HepG2 (cell line): ENCODE data around the gene SLC35B2. TPM values are rescaled to one million over a fixed set of nuclear protein-coding genes. Genes with fewer than 3 reads are reported as not detected.

Experiments used
- CCDC6 ChIP-seq: sonication (generic); formaldehyde crosslinking; IDR thresholded peaks from 2 replicates; pipeline ENCODE4 v1.8.1; 2022; ENCODE audit warnings: mild to moderate bottlenecking, missing genetic modification reagents, moderate library complexity
- E2F2 ChIP-seq: sonication (generic); formaldehyde crosslinking; IDR thresholded peaks from 2 replicates; pipeline ENCODE4 v1.4.0; 2020; ENCODE audit warnings: missing genetic modification reagents, borderline replicate concordance
- MTA3 ChIP-seq: sonication (generic); formaldehyde crosslinking; IDR thresholded peaks from 2 replicates; pipeline ENCODE4 v1.4.0; 2020; ENCODE audit warnings: missing genetic modification reagents
- NCOR1 ChIP-seq: fragments of 200-600 bp; sonication (generic); IDR thresholded peaks from 2 replicates; pipeline ENCODE4 v1.7.0; 2017; ENCODE audit warnings: antibody characterized with exemption, low read length, borderline replicate concordance
- ZFP82 ChIP-seq: sonication (generic); formaldehyde crosslinking; IDR thresholded peaks from 2 replicates; pipeline ENCODE4 v1.5.1; 2020; ENCODE audit warnings: mild to moderate bottlenecking, missing genetic modification reagents, borderline replicate concordance
- ZNF207 ChIP-seq: fragments of 450-650 bp; IDR thresholded peaks from 2 replicates; pipeline ENCODE4 v1.6.1; 2016; ENCODE audit warnings: antibody characterized with exemption, borderline replicate concordance
- ZNF354B ChIP-seq: sonication (generic); formaldehyde crosslinking; IDR thresholded peaks from 2 replicates; pipeline ENCODE4 v1.8.0; 2022; ENCODE audit warnings: mild to moderate bottlenecking, missing genetic modification reagents
- ZNF496 ChIP-seq: sonication (generic); formaldehyde crosslinking; IDR thresholded peaks from 2 replicates; pipeline ENCODE4 v1.8.1; 2023; ENCODE audit warnings: mild to moderate bottlenecking, moderate library complexity, missing genetic modification reagents; ENCODE audit not compliant: insufficient replicate concordance
- ZNF766 ChIP-seq: sonication (generic); formaldehyde crosslinking; IDR thresholded peaks from 2 replicates; pipeline ENCODE4 v1.5.0; 2020; ENCODE audit warnings: missing genetic modification reagents, borderline replicate concordance
- polyA plus RNA-seq, 8 experiments: library from polyadenylated mRNA; depleted of rRNA in 3 of 8; stranded (reverse) in 7 of 8; unstranded in 1 of 8; fragments of >200 nt; fragmentation: Illumina TruSeq in 4 of 8; extraction: Trizol in 4 of 8; gene quantifications; 2 replicates each; pipeline versions ENCODE4 v1.2.1 to v1.2.3, GENCODE V29; 2011 to 2016; ENCODE audit warnings: low read depth in 4 of 8, missing spikeins in 1 of 8, mixed read lengths in 1 of 8; ENCODE audit not compliant: insufficient read depth in 1 of 8
- total RNA-seq, 5 experiments: library from RNA; depleted of rRNA; stranded (reverse); fragments of >200 nt; fragmentation: Illumina TruSeq; extraction: Trizol; gene quantifications; 2 replicates each; pipeline ENCODE4 v1.2.3, GENCODE V29; 2016; ENCODE audit warnings: low read depth in 1 of 5
- TF ChIP-seq, protein P1 (sequence below): sonication (generic); formaldehyde crosslinking; conservative IDR thresholded peaks from 2 replicates; pipeline ENCODE4 v1.4.0; 2020; ENCODE audit warnings: mild to moderate bottlenecking, missing genetic modification reagents, moderate library complexity
- TF ChIP-seq, protein P2 (sequence below): sonication (generic); formaldehyde crosslinking; IDR thresholded peaks from 2 replicates; pipeline ENCODE4 v1.4.0; 2020; ENCODE audit warnings: missing genetic modification reagents
- TF ChIP-seq, protein P3 (sequence below): sonication (generic); formaldehyde crosslinking; IDR thresholded peaks from 2 replicates; pipeline ENCODE4 v1.8.1; 2022; ENCODE audit warnings: mild to moderate bottlenecking, missing genetic modification reagents
- TF ChIP-seq, protein P4 (sequence below): sonication (generic); formaldehyde crosslinking; IDR thresholded peaks from 2 replicates; pipeline ENCODE4 v1.4.0; 2020; ENCODE audit warnings: missing genetic modification reagents
- TF ChIP-seq, protein P5 (sequence below): sonication (generic); formaldehyde crosslinking; IDR thresholded peaks from 2 replicates; pipeline ENCODE4 v1.4.0; 2020; ENCODE audit warnings: missing genetic modification reagents, borderline replicate concordance

Gene SLC35B2
- total and polyA plus RNA-seq, 2 of the 13 experiments (the other 11 are each of a cell fraction or from before 2014, with no cell fraction given): 61.1 to 148 TPM

DNA sequence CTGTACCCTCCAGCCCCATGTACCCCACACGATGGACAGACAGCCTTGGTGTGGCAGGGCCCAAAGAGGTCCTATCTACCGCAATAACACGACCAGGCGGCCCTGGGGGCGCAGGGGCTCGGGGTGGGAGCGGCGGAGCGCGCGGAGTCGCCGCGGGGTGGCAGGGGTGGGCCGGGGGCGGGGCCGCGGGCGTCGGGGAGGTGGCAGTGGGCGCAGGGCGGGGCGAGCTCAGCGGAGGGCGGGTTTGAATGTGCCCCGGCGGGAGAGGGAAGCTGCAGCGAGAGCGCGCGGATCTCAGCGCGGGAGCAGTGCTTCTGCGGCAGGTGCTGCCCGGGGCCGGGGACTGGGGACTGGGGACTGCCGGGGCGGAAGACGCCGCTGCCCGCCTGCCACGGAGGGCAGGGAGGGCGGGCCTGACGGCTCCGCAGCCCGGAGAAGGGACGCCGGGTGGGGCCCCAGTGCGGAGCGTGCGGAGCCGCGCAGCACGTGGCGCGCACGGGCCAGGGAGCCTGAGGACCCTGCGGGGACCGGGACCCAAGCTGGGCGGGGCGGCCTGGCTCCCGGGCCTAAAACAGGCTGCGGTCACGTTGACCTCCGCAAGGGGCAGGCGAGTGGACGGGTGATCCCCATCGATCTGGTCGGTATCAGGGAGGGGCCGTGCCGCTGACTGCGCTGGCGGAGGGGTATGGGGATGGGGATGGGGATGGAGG is 33.9 kb downstream of the SLC35B2 start, which contains the start of gene SLC29A1 (continued):
- TF ChIP-seq, protein P1, sequence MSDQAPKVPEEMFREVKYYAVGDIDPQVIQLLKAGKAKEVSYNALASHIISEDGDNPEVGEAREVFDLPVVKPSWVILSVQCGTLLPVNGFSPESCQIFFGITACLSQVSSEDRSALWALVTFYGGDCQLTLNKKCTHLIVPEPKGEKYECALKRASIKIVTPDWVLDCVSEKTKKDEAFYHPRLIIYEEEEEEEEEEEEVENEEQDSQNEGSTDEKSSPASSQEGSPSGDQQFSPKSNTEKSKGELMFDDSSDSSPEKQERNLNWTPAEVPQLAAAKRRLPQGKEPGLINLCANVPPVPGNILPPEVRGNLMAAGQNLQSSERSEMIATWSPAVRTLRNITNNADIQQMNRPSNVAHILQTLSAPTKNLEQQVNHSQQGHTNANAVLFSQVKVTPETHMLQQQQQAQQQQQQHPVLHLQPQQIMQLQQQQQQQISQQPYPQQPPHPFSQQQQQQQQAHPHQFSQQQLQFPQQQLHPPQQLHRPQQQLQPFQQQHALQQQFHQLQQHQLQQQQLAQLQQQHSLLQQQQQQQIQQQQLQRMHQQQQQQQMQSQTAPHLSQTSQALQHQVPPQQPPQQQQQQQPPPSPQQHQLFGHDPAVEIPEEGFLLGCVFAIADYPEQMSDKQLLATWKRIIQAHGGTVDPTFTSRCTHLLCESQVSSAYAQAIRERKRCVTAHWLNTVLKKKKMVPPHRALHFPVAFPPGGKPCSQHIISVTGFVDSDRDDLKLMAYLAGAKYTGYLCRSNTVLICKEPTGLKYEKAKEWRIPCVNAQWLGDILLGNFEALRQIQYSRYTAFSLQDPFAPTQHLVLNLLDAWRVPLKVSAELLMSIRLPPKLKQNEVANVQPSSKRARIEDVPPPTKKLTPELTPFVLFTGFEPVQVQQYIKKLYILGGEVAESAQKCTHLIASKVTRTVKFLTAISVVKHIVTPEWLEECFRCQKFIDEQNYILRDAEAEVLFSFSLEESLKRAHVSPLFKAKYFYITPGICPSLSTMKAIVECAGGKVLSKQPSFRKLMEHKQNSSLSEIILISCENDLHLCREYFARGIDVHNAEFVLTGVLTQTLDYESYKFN: peak; percentile 56; the same call in 1 of the 2 replicates
- TF ChIP-seq, protein P2, sequence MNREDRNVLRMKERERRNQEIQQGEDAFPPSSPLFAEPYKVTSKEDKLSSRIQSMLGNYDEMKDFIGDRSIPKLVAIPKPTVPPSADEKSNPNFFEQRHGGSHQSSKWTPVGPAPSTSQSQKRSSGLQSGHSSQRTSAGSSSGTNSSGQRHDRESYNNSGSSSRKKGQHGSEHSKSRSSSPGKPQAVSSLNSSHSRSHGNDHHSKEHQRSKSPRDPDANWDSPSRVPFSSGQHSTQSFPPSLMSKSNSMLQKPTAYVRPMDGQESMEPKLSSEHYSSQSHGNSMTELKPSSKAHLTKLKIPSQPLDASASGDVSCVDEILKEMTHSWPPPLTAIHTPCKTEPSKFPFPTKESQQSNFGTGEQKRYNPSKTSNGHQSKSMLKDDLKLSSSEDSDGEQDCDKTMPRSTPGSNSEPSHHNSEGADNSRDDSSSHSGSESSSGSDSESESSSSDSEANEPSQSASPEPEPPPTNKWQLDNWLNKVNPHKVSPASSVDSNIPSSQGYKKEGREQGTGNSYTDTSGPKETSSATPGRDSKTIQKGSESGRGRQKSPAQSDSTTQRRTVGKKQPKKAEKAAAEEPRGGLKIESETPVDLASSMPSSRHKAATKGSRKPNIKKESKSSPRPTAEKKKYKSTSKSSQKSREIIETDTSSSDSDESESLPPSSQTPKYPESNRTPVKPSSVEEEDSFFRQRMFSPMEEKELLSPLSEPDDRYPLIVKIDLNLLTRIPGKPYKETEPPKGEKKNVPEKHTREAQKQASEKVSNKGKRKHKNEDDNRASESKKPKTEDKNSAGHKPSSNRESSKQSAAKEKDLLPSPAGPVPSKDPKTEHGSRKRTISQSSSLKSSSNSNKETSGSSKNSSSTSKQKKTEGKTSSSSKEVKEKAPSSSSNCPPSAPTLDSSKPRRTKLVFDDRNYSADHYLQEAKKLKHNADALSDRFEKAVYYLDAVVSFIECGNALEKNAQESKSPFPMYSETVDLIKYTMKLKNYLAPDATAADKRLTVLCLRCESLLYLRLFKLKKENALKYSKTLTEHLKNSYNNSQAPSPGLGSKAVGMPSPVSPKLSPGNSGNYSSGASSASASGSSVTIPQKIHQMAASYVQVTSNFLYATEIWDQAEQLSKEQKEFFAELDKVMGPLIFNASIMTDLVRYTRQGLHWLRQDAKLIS (CRISPR knock-in tag): no peak
- TF ChIP-seq ZNF766: peak; percentile 96
- no peak for TF ChIP-seq ZNF496 (CRISPR knock-in tag)
- TF ChIP-seq MTA3 (CRISPR knock-in tag): no peak
- no peak; the same call in 1 of the 2 replicates for TF ChIP-seq ZFP82
- TF ChIP-seq ZNF207: no peak
- TF ChIP-seq, protein P3, sequence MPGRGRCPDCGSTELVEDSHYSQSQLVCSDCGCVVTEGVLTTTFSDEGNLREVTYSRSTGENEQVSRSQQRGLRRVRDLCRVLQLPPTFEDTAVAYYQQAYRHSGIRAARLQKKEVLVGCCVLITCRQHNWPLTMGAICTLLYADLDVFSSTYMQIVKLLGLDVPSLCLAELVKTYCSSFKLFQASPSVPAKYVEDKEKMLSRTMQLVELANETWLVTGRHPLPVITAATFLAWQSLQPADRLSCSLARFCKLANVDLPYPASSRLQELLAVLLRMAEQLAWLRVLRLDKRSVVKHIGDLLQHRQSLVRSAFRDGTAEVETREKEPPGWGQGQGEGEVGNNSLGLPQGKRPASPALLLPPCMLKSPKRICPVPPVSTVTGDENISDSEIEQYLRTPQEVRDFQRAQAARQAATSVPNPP (CRISPR knock-in tag): 0 out of 2 replicates have a peak, but pooled peaks have one; percentile 64
- TF ChIP-seq NCOR1: no peak
- TF ChIP-seq CCDC6 (CRISPR knock-in tag): no peak
- no peak for TF ChIP-seq ZNF354B (CRISPR knock-in tag)
- TF ChIP-seq, protein P4, sequence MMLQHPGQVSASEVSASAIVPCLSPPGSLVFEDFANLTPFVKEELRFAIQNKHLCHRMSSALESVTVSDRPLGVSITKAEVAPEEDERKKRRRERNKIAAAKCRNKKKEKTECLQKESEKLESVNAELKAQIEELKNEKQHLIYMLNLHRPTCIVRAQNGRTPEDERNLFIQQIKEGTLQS (CRISPR knock-in tag): peak; percentile 47; the same call in 1 of the 2 replicates
- TF ChIP-seq, protein P5, sequence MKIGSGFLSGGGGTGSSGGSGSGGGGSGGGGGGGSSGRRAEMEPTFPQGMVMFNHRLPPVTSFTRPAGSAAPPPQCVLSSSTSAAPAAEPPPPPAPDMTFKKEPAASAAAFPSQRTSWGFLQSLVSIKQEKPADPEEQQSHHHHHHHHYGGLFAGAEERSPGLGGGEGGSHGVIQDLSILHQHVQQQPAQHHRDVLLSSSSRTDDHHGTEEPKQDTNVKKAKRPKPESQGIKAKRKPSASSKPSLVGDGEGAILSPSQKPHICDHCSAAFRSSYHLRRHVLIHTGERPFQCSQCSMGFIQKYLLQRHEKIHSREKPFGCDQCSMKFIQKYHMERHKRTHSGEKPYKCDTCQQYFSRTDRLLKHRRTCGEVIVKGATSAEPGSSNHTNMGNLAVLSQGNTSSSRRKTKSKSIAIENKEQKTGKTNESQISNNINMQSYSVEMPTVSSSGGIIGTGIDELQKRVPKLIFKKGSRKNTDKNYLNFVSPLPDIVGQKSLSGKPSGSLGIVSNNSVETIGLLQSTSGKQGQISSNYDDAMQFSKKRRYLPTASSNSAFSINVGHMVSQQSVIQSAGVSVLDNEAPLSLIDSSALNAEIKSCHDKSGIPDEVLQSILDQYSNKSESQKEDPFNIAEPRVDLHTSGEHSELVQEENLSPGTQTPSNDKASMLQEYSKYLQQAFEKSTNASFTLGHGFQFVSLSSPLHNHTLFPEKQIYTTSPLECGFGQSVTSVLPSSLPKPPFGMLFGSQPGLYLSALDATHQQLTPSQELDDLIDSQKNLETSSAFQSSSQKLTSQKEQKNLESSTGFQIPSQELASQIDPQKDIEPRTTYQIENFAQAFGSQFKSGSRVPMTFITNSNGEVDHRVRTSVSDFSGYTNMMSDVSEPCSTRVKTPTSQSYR (CRISPR knock-in tag): no peak
- peak; percentile 19; the same call in 1 of the 2 replicates for TF ChIP-seq E2F2 (CRISPR knock-in tag)
